SU-DHL-6 (cell line): ENCODE measurements around the gene ZBTB44.

ENCODE experiments used
- CTCF ChIP-seq: fragments of 200-600 bp; sonication (generic); IDR thresholded peaks from one replicate; pipeline ENCODE4 v1.5.1; 2017; ENCODE audit warnings: antibody characterized with exemption, mild to moderate bottlenecking, low read length, moderate library complexity; ENCODE audit not compliant: insufficient read depth, poor library complexity, severe bottlenecking
- EZH2phosphoT487 ChIP-seq: fragments of 200-600 bp; sonication (generic), shearing (Covaris generic); conservative IDR thresholded peaks from 2 replicates; pipeline ENCODE4 v1.6.1; 2018; ENCODE audit warnings: mild to moderate bottlenecking, antibody characterized with exemption, low read length, moderate library complexity, mixed read lengths

DNA sequence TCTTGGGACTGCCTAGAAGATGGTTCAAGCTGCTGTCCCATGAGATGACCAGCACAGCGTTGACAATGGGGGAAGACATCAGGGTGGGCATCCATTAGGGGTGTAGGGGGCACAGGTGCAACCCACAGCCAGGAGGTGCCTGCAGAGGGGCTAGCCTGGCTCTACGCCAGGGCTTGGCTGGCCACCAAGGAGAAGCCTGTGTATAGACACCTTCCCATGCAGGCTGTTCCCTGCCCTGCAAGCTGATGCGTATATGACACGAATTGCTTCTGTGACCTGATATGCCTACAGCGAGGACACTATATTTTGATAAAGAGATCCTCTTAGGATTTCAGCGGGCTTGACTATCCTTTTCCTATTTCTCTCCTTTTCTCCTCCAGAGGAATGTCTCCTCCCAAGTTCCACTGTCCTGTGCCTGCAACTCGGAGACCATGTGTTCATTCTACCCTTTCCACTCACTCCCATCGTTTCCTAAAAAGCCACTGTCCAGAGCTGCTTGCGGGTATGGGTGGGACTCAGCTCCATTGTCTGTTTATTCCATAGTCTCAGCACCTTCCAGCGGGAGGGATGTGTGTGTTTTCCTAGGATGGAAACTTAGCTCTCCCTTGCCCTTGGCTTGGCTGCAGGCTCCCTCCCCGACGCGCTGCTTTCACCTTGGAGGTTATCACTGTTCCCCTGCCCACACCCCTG is 99.0 kb downstream of the ZBTB44 start:
- TF ChIP-seq EZH2phosphoT487, result no peak
- no peak for TF ChIP-seq CTCF
